ENCODE measurements around the gene JUN. TPM values are rescaled to one million over a fixed set of nuclear protein-coding genes. Genes with fewer than 3 reads are reported as not detected.

Gene JUN
- total RNA-seq, 1 experiment from 2014 or later = 14.2 TPM

- no CpG with 5 or more reads among the region's 1 CpG for WGBS (ENCODE audit: extremely low coverage, insufficient read length, low lambda C conversion rate)
- H4K8ac ChIP-seq (replicated peaks; ENCODE audit: insufficient read length, low read depth, low read length) = no peak overlapping the region
- no peaks in the 10 kb centered on the region; a peak in 1 of 7 replicates for H3K36me3 Mint-ChIP-seq (ENCODE audit: insufficient read depth in 1 of 3, low read depth in 3 of 3)
- no peaks in the 10 kb centered on the region for H3K79me2 ChIP-seq (ENCODE audit: insufficient read depth, low read length)
- no peak overlapping the region for H3K23ac ChIP-seq (ENCODE audit: insufficient read length, low read depth, low read length)
- H2AFZ ChIP-seq (ENCODE audit: low read length) = no peak overlapping the region
- no peaks in the 10 kb centered on the region; a peak in 1 of 5 replicates for H3K9me3 Mint-ChIP-seq
- no peak overlapping the region for H3K18ac ChIP-seq (ENCODE audit: insufficient read length, low read depth, low read length)
- H3K14ac ChIP-seq (ENCODE audit: insufficient read depth, low read length) = no peak overlapping the region
- H3K27me3 Mint-ChIP-seq (ENCODE audit: low read depth) = peaks cover 24% of the 10 kb centered on the region
- H3K27ac Mint-ChIP-seq = no peak overlapping the region
- no peak overlapping the region for H3K9ac ChIP-seq (ENCODE audit: extremely low read depth, insufficient read length, low read length)
- H3K9me3 ChIP-seq (ENCODE audit: control insufficient read depth, low read depth, low read length) = no peaks in the 10 kb centered on the region
- no peak overlapping the region for H2BK120ac ChIP-seq (ENCODE audit: low read depth, low read length, poor library complexity, severe bottlenecking)
- no peak overlapping the region for H3T11ph ChIP-seq (ENCODE audit: low read length)
- H4K91ac ChIP-seq (ENCODE audit: insufficient read length, low read depth, low read length) = no peak overlapping the region
- no peaks in the 10 kb centered on the region for H3K79me1 ChIP-seq (ENCODE audit: insufficient read depth, low read depth, low read length, poor library complexity, severe bottlenecking)
- no peak overlapping the region for H3K4me3 Mint-ChIP-seq
- H3K4ac ChIP-seq (ENCODE audit: low read depth, low read length) = no peak overlapping the region
- no peak overlapping the region for H2BK15ac ChIP-seq (ENCODE audit: low read depth, low read length)
- H3K4me1 ChIP-seq (ENCODE audit: insufficient read depth, low read length) = no peaks in the 10 kb centered on the region; the same call in 1 of the 2 replicates
- H3K23me2 ChIP-seq (ENCODE audit: insufficient read length, low read depth, low read length, poor library complexity, severe bottlenecking) = peaks cover 16% of the 10 kb centered on the region
- DNase-seq = no peak
- no peak overlapping the region for H4K5ac ChIP-seq (ENCODE audit: insufficient read length, low read depth, low read length)
- no peaks in the 10 kb centered on the region for H4K20me1 ChIP-seq (ENCODE audit: control insufficient read depth, insufficient read depth, insufficient read length)
- H3K27ac ChIP-seq (ENCODE audit: insufficient read length, low read depth, low read length) = no peak overlapping the region
- H3K56ac ChIP-seq (ENCODE audit: insufficient read length, low read depth, low read length) = no peak overlapping the region
- no peak overlapping the region for H2BK5ac ChIP-seq (ENCODE audit: insufficient read length, low read length)
- H3K4me2 ChIP-seq (ENCODE audit: insufficient read depth, insufficient read length, low read length) = no peak overlapping the region
- H3K27me3 ChIP-seq (ENCODE audit: insufficient read depth, low read length) = no peaks in the 10 kb centered on the region; the same call in 1 of the 2 replicates
- H2BK12ac ChIP-seq (ENCODE audit: insufficient read length, low read depth, low read length) = no peak overlapping the region
- H2AK5ac ChIP-seq (ENCODE audit: insufficient read length, low read length) = no peak overlapping the region
- H2BK20ac ChIP-seq (ENCODE audit: low read depth, low read length, poor library complexity, severe bottlenecking) = no peak overlapping the region
- H3K4me1 Mint-ChIP-seq = peaks cover 28 to 31% of the 10 kb centered on the region in 2 experiments
- TF ChIP-seq CTCF (conservative IDR thresholded peaks at IDR 0.05) = no peak
Measured at GRCh38 chr1:58813361-58813760, 29.5 kb upstream of the JUN start.

Data from H9 (cell line).